Measurements from ENCODE around the gene TXNL1. TPM values are rescaled to one million over a fixed set of nuclear protein-coding genes. Genes with fewer than 3 reads are reported as not detected.

The TXNL1 gene
- total and polyA plus RNA-seq, 2 of the 13 experiments (the other 11 are each of a cell fraction or from before 2014, with no cell fraction given) = 41.9 to 73.1 TPM

DNA sequence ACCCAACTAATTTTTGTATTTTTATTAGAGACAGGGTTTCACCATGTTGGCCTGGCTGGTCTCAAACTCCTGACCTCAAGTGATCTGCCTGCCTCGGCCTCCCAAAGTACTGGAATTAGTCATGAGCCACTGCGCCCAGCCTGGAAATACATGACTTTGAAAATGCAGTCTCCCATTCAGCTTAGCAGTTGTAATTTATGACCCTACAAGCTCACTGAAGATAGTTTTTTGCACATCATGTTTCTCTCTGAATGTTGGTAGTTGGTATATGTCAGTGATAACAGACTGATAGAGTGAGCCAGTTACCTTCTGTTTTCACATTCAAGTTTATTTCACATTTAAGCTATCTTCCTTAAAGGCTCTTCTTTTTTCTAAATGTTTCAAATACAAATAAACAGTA lies 19.9 kb upstream of the TXNL1 start:
- Histone ChIP-seq H3K4me2 (ENCODE audit: low read depth, low read length) (no peak overlapping the region), H3K9ac (ENCODE audit: insufficient read depth, low read depth, low read length) (no peak overlapping the region), H3K36me3 (replicated peaks in 1 of 2; ENCODE audit: control insufficient read depth in 1 of 2, insufficient read depth in 2 of 2, low read length in 2 of 2) (no peaks in the 10 kb centered on the region), H3K27me3 (ENCODE audit: control insufficient read depth in 1 of 2, insufficient read depth in 2 of 2, low read length in 2 of 2) (no peaks in the 10 kb centered on the region), H3K9me3 (ENCODE audit: low read length) (no peaks in the 10 kb centered on the region), H3K27ac (ENCODE audit: extremely low read length, insufficient read depth, low read length) (no peak overlapping the region), H3K4me1 (ENCODE audit: insufficient read depth, low read length) (0 out of 2 replicates have a peak, but pooled peaks cover 11% of the 10 kb centered on the region), H3K79me2 (ENCODE audit: insufficient read depth, low read length) (peaks cover 3% of the 10 kb centered on the region), H3K4me3 (replicated peaks in 1 of 3; ENCODE audit: insufficient read depth in 1 of 3, low read depth in 2 of 3, low read length in 3 of 3) (no peak overlapping the region), H2AFZ (ENCODE audit: low read length) (no peak overlapping the region), H4K20me1 (ENCODE audit: insufficient read depth, low read length) (no peaks in the 10 kb centered on the region)
- ATAC-seq (no peak), DNase-seq (ENCODE audit: low spot score) (no peak), FAIRE-seq (no peak)
- ChIA-PET POLR2A (no interaction called here), CTCF (ENCODE audit: low intra/inter-chr PET ratio, low total read pairs) (no interaction called here)
- in situ Hi-C loops (cut with HindIII; ENCODE audit: extremely low pct_ligation_motif_present, low pct_unique_long_range_greater_than_20kb) (no loop called here), intact Hi-C loops (cut with micrococcal nuclease; ENCODE audit: unreplicated experiment) (no loop called here)
- no TSS peak for BruUV-seq (replicated peaks)
- WGBS (ENCODE audit: low lambda C conversion rate) = 96% methylated on average over 2 of the region's 2 CpGs
- TF ChIP-seq ZNF12 (CRISPR knock-in tag; IDR thresholded peaks at IDR 0.05) (no peak), ZNF589 (CRISPR knock-in tag; conservative IDR thresholded peaks at IDR 0.05) (no peak), ZNF879 (CRISPR knock-in tag; IDR thresholded peaks at IDR 0.05) (no peak), ATRX (CRISPR knock-in tag; IDR thresholded peaks at IDR 0.05; ENCODE audit: borderline replicate concordance) (no peak), HDAC2 (CRISPR knock-in tag; IDR thresholded peaks at IDR 0.05) (no peak), IKZF1 (IDR thresholded peaks at IDR 0.05) (no peak), ZNF3 (CRISPR knock-in tag; IDR thresholded peaks at IDR 0.05) (no peak), HOXA5 (CRISPR knock-in tag; IDR thresholded peaks at IDR 0.05) (no peak), PHB2 (IDR thresholded peaks at IDR 0.05; ENCODE audit: partially characterized antibody) (no peak), PAWR (CRISPR knock-in tag; IDR thresholded peaks at IDR 0.05; ENCODE audit: borderline replicate concordance) (no peak), NFYB (CRISPR knock-in tag; IDR thresholded peaks at IDR 0.05) (no peak), PCBP1 (IDR thresholded peaks at IDR 0.05; ENCODE audit: borderline replicate concordance, low read depth, low read length) (no peak), SP140L (CRISPR knock-in tag; IDR thresholded peaks at IDR 0.05; ENCODE audit: borderline replicate concordance) (no peak), SETDB1 (CRISPR knock-in tag; IDR thresholded peaks at IDR 0.05; ENCODE audit: borderline replicate concordance) (no peak), ZNF83 (CRISPR knock-in tag; IDR thresholded peaks at IDR 0.05; ENCODE audit: borderline replicate concordance) (no peak)
- TF ChIP-seq, protein P1, sequence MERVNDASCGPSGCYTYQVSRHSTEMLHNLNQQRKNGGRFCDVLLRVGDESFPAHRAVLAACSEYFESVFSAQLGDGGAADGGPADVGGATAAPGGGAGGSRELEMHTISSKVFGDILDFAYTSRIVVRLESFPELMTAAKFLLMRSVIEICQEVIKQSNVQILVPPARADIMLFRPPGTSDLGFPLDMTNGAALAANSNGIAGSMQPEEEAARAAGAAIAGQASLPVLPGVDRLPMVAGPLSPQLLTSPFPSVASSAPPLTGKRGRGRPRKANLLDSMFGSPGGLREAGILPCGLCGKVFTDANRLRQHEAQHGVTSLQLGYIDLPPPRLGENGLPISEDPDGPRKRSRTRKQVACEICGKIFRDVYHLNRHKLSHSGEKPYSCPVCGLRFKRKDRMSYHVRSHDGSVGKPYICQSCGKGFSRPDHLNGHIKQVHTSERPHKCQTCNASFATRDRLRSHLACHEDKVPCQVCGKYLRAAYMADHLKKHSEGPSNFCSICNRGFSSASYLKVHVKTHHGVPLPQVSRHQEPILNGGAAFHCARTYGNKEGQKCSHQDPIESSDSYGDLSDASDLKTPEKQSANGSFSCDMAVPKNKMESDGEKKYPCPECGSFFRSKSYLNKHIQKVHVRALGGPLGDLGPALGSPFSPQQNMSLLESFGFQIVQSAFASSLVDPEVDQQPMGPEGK (CRISPR knock-in tag; IDR thresholded peaks at IDR 0.05) = no peak
- TF ChIP-seq, protein P2, sequence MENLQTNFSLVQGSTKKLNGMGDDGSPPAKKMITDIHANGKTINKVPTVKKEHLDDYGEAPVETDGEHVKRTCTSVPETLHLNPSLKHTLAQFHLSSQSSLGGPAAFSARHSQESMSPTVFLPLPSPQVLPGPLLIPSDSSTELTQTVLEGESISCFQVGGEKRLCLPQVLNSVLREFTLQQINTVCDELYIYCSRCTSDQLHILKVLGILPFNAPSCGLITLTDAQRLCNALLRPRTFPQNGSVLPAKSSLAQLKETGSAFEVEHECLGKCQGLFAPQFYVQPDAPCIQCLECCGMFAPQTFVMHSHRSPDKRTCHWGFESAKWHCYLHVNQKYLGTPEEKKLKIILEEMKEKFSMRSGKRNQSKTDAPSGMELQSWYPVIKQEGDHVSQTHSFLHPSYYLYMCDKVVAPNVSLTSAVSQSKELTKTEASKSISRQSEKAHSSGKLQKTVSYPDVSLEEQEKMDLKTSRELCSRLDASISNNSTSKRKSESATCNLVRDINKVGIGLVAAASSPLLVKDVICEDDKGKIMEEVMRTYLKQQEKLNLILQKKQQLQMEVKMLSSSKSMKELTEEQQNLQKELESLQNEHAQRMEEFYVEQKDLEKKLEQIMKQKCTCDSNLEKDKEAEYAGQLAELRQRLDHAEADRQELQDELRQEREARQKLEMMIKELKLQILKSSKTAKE (CRISPR knock-in tag; IDR thresholded peaks at IDR 0.05; ENCODE audit: borderline replicate concordance) = no peak
- TF ChIP-seq, protein P3, sequence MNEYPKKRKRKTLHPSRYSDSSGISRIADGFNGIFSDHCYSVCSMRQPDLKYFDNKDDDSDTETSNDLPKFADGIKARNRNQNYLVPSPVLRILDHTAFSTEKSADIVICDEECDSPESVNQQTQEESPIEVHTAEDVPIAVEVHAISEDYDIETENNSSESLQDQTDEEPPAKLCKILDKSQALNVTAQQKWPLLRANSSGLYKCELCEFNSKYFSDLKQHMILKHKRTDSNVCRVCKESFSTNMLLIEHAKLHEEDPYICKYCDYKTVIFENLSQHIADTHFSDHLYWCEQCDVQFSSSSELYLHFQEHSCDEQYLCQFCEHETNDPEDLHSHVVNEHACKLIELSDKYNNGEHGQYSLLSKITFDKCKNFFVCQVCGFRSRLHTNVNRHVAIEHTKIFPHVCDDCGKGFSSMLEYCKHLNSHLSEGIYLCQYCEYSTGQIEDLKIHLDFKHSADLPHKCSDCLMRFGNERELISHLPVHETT (CRISPR knock-in tag; conservative IDR thresholded peaks at IDR 0.05) = no peak
- TF ChIP-seq, protein P4, sequence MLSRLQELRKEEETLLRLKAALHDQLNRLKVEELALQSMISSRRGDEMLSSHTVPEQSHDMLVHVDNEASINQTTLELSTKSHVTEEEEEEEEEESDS (CRISPR knock-in tag; IDR thresholded peaks at IDR 0.05; ENCODE audit: borderline replicate concordance) = no peak
- TF ChIP-seq, protein P5, sequence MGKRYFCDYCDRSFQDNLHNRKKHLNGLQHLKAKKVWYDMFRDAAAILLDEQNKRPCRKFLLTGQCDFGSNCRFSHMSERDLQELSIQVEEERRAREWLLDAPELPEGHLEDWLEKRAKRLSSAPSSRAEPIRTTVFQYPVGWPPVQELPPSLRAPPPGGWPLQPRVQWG (CRISPR knock-in tag; IDR thresholded peaks at IDR 0.05; ENCODE audit: borderline replicate concordance, low read depth) = no peak

All from HepG2 (cell line).